ENCODE results near the gene CLCN4.

Gene CLCN4

DNA sequence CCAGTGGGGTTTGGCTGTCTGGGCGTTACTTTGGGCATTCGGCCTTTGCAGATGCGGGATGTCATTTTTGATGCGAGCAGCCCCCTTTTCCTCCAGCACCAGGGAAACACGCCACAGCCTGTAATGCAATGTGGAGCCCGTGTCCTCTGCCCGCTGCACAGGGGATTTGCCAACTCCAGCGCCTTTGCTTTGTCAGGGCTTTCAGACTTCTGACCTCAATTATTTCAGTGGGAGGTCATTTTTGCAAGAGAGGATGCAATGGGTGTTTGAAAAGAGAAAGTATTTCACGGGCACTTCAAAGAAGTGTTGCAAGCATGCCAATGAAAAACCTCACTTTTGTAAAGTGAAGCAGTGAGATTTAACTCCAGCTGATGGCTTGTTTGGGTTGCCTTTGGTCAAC lies 11.5 kb downstream of the CLCN4 start:
- Mint-ChIP-seq H3K27ac (no peak overlapping the region), H3K27me3 (peaks cover 3% of the 10 kb centered on the region), H3K9me3 (no peaks in the 10 kb centered on the region), H3K4me3 (no peak overlapping the region), H3K36me3 (ENCODE audit: low read depth) (no peaks in the 10 kb centered on the region), H3K4me1 (ENCODE audit: low read depth) (peaks cover 22% of the 10 kb centered on the region)

DNA sequence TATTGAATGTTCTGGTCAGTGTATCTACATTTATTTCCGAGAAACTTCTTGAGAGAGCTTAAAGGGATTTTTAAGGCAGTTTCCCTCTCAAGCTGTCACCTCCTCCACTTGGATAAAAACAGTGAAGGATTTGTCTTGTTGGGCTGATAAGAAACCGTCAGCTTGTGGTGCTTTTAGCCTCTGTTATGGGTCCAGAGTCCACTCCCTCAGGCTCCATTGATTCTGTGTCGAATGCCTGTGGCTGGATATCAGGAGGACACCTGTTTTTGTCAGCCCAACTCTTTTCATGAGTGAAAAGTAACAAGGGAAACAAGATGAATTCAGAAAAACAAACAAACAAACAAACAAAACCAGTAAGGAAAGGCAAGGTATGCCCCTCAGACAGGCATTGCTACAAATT lies 12.4 kb downstream of the CLCN4 start:
- H3K27me3 Mint-ChIP-seq, result peaks cover 3% of the 10 kb centered on the region
- H3K9me3 Mint-ChIP-seq, result no peaks in the 10 kb centered on the region
- no peaks in the 10 kb centered on the region for H3K36me3 Mint-ChIP-seq (ENCODE audit: low read depth)
- H3K4me1 Mint-ChIP-seq (ENCODE audit: low read depth), result peaks cover 22% of the 10 kb centered on the region
- no peak overlapping the region for H3K4me3 Mint-ChIP-seq
- no peak overlapping the region for H3K27ac Mint-ChIP-seq

DNA sequence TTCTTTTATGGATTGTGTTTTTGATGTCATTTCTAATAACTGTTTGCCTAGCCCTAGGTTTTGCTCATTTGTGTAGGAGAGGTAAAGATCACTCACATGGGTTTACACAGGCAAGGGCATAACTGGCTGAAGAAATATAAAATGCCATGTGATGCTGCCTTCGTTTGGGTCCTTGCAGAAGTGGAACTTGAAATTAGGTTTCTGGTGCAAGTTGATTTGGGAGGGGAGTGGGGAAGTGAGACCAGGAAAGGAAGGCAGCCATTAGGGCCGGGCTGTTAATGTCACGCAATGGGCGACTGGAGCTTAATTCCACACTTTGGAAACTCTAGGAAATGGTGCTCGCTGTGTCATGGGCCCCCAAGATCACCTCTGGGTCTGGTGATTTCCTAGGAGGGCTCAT lies 14.5 kb downstream of the CLCN4 start:
- H3K4me3 Mint-ChIP-seq, result no peak overlapping the region
- peaks cover 3% of the 10 kb centered on the region for H3K27me3 Mint-ChIP-seq
- H3K9me3 Mint-ChIP-seq, result no peaks in the 10 kb centered on the region
- H3K27ac Mint-ChIP-seq, result no peak overlapping the region
- H3K4me1 Mint-ChIP-seq (ENCODE audit: low read depth), result peaks cover 10% of the 10 kb centered on the region
- no peaks in the 10 kb centered on the region for H3K36me3 Mint-ChIP-seq (ENCODE audit: low read depth)

DNA sequence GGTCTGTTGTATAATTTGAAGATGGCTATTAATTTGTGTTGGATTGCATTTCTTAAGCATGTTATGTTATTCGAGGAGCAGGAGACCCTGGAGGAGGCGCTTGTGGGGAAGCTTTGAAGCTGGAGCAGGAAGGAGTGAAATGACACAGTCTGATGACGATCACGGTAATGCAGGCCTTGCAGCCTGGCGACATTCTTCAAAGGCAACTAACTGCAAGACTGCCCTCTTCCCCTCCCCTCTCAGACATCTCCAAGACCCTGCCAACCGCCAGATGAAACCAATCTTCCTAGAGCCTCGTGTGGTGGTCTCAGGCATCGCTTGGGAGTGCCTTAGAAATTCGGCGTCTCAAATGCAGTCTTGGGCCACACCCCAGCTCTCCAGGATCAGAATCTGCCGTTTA lies 16.1 kb downstream of the CLCN4 start:
- Mint-ChIP-seq H3K27me3 (peaks cover 13% of the 10 kb centered on the region), H3K27ac (no peak overlapping the region), H3K4me1 (ENCODE audit: low read depth) (peaks cover 5% of the 10 kb centered on the region), H3K36me3 (ENCODE audit: low read depth) (no peaks in the 10 kb centered on the region), H3K9me3 (no peaks in the 10 kb centered on the region), H3K4me3 (no peak overlapping the region)

DNA sequence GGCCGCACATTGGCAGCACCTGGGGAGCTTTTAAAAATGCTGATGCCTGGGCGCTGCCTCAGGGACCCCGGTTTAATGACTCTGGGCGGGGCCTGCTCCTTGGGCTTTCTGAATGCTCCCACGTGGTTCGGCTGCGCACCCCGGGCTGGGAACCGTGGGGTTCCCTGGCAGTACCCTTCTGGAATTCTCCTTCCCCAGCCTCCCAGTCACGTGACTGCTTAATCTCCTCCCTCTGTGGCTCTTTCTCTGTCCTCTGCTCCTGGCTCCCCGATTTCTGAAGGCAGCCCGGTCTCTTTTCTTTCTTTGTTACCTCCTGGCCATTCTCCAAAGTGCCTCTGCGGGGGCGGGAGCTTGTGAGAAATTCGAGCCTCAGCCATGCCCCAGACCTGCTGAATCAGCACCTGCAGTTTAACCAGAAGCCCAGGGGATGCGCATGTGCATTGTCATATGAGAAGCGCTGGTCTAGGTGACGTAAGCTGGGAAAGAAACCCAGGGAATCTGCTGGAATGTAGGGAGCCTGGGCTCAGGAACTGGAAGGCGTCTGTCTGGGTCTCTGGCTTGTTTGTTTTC lies 16.6 kb downstream of the CLCN4 start:
- no peak overlapping the region for H3K4me3 Mint-ChIP-seq
- peaks cover 13% of the 10 kb centered on the region for H3K27me3 Mint-ChIP-seq
- no peak overlapping the region for H3K27ac Mint-ChIP-seq
- peaks cover 5% of the 10 kb centered on the region for H3K4me1 Mint-ChIP-seq (ENCODE audit: low read depth)
- no peaks in the 10 kb centered on the region for H3K36me3 Mint-ChIP-seq (ENCODE audit: low read depth)
- H3K9me3 Mint-ChIP-seq, result no peaks in the 10 kb centered on the region

DNA sequence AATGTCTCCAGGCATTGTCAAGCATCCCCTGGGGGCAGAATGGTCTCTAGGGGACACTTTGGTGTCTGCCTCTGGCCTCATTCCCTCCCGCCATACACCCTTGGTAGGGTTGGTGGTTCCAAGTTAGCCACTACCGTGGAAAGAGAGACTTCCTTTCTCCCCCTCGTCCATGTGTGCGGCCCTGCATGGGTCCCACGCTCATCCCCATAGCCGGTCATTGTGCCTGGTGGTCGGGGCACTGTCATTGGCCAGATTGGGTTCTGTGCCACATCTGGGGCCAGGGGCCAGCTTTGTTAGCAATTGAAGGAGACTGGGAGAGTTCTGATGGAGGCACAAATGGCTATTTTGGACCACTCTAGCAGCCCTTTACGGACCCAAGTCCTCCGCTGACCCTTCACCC lies 17.3 kb downstream of the CLCN4 start:
- Mint-ChIP-seq H3K27me3 (peaks cover 13% of the 10 kb centered on the region), H3K27ac (no peak overlapping the region), H3K4me1 (ENCODE audit: low read depth) (peaks cover 5% of the 10 kb centered on the region), H3K36me3 (ENCODE audit: low read depth) (no peaks in the 10 kb centered on the region), H3K4me3 (no peak overlapping the region), H3K9me3 (no peaks in the 10 kb centered on the region)

DNA sequence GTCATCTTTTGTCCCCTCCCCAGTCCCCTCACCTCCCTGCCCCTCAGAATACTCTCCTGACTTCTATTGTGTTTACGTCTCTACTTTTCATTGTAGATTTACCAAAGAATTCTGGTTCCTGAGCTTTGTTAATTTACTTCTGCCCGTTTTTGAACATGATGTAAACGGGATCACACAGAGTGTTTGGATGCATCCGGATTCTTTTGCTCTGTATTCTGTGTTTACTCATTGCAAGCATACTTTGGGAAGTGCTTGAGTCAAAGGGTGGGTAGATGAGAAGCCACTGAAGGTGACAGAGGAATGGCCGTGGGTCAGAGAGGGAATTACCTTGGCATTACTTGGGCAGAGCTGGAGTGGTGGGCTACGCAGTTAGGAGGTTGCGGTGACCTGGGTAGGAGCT lies 18.0 kb downstream of the CLCN4 start:
- Mint-ChIP-seq H3K4me3 (no peak overlapping the region), H3K4me1 (ENCODE audit: low read depth) (peaks cover 5% of the 10 kb centered on the region), H3K27ac (peak overlapping the region; percentile 40), H3K27me3 (peaks cover 13% of the 10 kb centered on the region), H3K36me3 (ENCODE audit: low read depth) (no peaks in the 10 kb centered on the region), H3K9me3 (no peaks in the 10 kb centered on the region)

DNA sequence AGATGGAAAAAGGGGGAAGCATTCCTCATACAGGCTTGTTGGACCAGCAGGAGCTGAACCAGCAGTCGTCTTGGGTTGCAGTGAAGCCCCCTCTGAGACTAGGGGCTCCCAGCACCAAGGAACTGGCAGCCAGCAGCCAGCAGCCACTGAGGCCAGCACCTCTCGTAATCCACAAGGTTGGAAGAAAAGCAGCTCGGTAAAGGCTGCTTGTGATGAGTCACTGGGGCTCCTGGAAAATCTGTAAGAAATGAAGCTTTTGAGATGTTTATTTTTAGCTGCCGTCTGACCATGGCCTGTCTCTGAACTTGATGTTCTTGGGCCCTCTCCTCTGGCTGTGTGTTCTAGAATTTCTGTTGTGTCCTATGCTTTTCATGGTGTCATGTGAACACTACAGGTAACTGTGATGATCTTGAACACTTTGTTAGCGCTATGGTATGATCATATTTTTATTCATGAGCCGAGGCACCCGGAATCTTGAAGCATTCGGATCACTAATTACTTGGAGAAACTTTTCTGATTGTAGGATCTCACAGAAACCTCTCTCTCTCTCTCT lies 18.6 kb downstream of the CLCN4 start:
- H3K9me3 Mint-ChIP-seq, result no peaks in the 10 kb centered on the region
- no peak overlapping the region for H3K4me3 Mint-ChIP-seq
- H3K27ac Mint-ChIP-seq, result no peak overlapping the region
- H3K4me1 Mint-ChIP-seq (ENCODE audit: low read depth), result peaks cover 5% of the 10 kb centered on the region
- no peaks in the 10 kb centered on the region for H3K36me3 Mint-ChIP-seq (ENCODE audit: low read depth)
- H3K27me3 Mint-ChIP-seq, result peaks cover 13% of the 10 kb centered on the region

DNA sequence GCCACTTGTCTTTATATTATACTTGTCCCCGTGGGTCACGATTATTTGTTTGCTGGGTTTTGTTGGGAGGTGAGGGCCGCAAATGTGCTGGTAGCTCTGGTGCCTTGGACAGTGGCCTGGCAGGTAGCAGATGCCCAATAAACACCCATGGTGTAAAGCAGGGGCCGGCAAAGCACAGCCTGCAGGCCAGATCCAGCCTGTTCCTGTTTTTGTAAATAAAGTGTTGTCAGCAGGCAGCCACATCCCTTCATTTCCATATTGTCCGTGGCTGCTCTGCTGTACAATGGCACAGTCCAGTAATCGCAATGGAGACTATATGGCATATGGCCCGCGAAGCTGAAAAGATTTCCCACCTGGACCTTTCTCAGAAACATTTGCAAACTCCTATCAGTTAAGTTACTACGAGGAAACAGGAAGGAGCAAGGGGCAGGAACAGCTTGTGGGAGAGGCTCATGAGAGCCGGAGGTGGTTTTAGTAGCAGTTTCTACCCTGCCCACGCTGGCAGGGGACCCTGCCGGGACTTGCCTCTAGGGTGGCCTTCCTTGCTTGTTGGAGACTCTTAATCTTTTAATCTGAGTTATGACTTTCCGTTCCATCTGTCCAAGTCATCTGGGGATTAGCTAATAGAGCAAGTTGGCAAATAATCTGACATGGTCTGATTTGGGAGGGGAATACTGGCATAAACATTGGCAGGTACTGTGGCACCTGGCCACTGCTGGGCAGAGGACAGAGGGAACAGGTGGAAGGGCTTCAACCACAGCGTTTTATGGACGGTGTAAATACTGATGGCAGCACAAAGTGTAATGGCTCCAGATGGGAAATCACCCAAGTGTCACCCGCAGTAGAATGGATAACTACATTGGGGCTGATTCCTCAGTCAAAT lies 19.6 kb downstream of the CLCN4 start:
- H3K27me3 Mint-ChIP-seq, result peaks cover 13% of the 10 kb centered on the region
- no peaks in the 10 kb centered on the region for H3K36me3 Mint-ChIP-seq (ENCODE audit: low read depth)
- H3K9me3 Mint-ChIP-seq, result no peaks in the 10 kb centered on the region
- H3K27ac Mint-ChIP-seq, result no peak overlapping the region
- peaks cover 5% of the 10 kb centered on the region for H3K4me1 Mint-ChIP-seq (ENCODE audit: low read depth)
- no peak overlapping the region for H3K4me3 Mint-ChIP-seq

DNA sequence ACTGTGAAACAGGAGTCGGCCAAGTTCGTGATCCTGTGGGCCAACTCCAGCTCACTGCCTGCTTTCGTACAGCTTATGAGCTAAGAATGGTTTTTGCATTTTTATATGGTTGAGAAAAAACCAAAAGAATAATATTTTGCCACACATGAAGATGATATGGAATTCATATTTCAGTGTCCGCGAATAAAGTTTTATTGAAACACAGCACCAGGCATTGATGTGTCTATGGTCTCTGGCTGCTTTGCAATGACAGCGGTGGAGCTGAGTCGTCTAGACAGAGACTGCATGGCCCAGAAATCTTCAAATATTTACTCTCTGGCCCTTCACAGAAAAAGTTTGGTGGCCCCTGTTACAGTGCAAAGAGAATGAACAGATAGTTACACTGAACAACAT lies 20.2 kb downstream of the CLCN4 start:
- Mint-ChIP-seq H3K27ac (no peak overlapping the region), H3K9me3 (no peaks in the 10 kb centered on the region), H3K4me1 (ENCODE audit: low read depth) (peaks cover 5% of the 10 kb centered on the region), H3K36me3 (ENCODE audit: low read depth) (no peaks in the 10 kb centered on the region), H3K27me3 (peaks cover 13% of the 10 kb centered on the region), H3K4me3 (no peak overlapping the region)

DNA sequence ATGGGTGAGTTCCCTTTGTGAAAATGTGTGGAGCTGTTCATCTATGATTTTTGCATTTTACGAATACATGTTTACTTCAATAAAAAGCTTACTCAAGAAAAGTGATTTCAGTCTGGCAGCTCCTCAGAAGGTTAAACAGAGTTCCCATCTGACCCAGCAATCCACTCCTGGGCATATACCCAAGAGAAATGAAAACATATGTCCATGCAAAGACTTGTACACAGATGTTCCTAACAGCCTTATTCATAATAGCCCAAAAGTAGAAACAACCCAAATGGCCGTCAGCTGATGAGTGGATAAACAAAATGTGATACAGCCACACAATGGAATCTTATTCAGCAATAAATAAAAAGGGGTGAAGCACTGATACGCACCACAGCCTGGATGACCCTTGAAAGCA lies 20.8 kb downstream of the CLCN4 start:
- H3K4me1 Mint-ChIP-seq (ENCODE audit: low read depth), result peaks cover 5% of the 10 kb centered on the region
- H3K9me3 Mint-ChIP-seq, result no peaks in the 10 kb centered on the region

DNA sequence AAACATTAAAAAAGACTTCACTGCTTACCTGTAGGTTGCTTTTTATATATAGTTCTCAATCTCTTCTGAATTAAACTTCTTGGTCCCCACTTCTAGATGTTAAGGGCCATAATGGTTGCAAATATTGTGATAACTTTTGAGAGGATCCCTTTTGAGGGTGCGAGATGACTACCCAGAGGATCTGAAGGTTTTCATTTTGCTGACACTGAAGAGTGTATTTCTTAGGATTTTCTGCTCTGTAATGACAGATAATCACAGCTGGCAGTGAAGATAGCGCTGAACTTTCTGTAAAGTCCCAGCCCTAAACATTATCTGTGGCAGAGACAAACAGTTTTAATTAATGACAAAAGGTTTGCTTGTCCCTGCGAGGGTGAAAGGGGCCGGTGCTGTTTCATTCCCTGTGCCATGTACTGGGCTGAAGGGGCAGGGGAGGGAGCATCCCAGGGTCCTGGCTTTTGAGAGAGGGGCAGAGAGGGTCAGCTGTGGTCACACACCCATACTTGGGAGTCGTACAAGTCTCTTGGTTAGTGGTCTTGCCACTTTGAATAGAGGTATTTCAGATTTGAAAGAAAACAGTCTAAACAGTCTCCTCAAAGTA lies 22.2 kb downstream of the CLCN4 start:
- H3K27ac Mint-ChIP-seq, result no peak overlapping the region
- H3K4me1 Mint-ChIP-seq (ENCODE audit: low read depth), result peaks cover 5% of the 10 kb centered on the region
- peaks cover 13% of the 10 kb centered on the region for H3K27me3 Mint-ChIP-seq
- no peaks in the 10 kb centered on the region for H3K9me3 Mint-ChIP-seq
- no peak overlapping the region for H3K4me3 Mint-ChIP-seq
- no peaks in the 10 kb centered on the region for H3K36me3 Mint-ChIP-seq (ENCODE audit: low read depth)

More for the DNA sequence above, 20.8 kb downstream of the CLCN4 start:
- Mint-ChIP-seq H3K4me3 (no peak overlapping the region), H3K27me3 (peaks cover 10% of the 10 kb centered on the region), H3K36me3 (ENCODE audit: low read depth) (no peaks in the 10 kb centered on the region), H3K27ac (no peak overlapping the region)

DNA sequence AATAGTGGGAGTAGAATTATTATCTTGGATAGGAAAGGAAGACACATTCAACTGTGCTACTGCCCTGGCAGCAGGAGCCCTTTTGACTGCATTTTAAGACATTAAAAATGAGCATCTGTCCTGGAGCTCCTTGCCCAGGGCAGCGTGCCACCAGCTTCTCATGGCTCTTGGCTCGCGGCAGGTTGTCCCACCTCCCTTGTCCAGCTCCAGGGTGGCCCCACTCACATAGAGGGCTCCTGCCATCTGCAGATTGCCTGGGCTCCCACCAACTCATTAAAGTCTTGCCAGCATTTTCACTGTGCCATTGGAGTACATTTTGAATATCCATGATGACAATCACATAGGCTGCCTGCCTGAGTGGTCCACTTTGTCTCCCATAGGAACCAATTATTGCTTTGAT lies 27.0 kb downstream of the CLCN4 start:
- no peak overlapping the region for H3K27ac Mint-ChIP-seq
- H3K4me1 Mint-ChIP-seq (ENCODE audit: low read depth), result no peaks in the 10 kb centered on the region
- no peak overlapping the region for H3K4me3 Mint-ChIP-seq
- H3K27me3 Mint-ChIP-seq, result peaks cover 3% of the 10 kb centered on the region
- no peaks in the 10 kb centered on the region for H3K9me3 Mint-ChIP-seq
- H3K36me3 Mint-ChIP-seq (ENCODE audit: low read depth), result no peaks in the 10 kb centered on the region

DNA sequence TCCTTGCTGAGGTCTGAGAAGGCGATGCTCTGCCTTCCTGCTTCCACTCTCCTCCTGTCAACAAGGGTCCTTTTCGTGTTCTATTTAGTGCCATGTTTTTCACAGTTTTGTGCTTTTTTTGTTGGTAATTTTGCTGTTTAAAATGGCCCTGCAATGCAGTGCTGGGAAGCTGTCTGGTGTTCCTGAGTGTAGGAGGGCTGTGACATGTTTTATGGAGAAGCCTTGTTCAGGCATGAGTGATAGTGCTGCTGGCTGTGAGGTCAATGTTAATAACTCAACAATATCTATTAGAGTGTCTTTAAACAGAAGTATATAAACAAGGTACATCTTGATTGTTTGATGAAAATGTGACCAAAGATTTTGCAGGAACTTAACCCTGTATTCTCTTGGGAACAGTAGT lies 27.6 kb downstream of the CLCN4 start:
- Mint-ChIP-seq H3K9me3 (no peaks in the 10 kb centered on the region), H3K27ac (no peak overlapping the region), H3K27me3 (peaks cover 3% of the 10 kb centered on the region), H3K4me3 (no peak overlapping the region), H3K4me1 (ENCODE audit: low read depth) (no peaks in the 10 kb centered on the region), H3K36me3 (ENCODE audit: low read depth) (no peaks in the 10 kb centered on the region)

DNA sequence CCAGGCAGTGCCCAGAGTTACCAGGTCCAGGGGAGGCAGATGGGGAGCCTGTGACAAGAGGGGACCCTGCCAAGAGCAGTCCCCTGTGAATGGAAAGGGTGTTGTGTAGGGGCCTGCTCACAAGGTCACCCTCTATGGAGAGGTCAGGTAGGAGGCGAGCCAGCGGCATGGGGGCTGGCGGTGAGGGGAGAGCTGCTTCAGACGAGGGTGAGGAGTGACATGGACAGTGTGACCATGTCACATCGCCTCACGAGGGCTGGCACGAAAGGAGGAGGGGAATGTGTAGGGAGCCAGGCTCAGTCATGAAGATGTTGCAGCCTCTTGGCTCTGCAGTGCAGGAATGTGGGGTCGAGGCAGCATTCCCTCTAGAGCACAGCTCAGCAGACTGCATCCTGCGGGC lies 29.6 kb downstream of the CLCN4 start:
- Mint-ChIP-seq H3K36me3 (ENCODE audit: low read depth) (no peaks in the 10 kb centered on the region), H3K27me3 (peaks cover 3% of the 10 kb centered on the region), H3K4me3 (no peak overlapping the region), H3K4me1 (ENCODE audit: low read depth) (peaks cover 4% of the 10 kb centered on the region), H3K9me3 (no peaks in the 10 kb centered on the region), H3K27ac (no peak overlapping the region)

Data from stimulated activated naive CD8-positive, alpha-beta T cell treated with anti-CD3 and anti-CD28 coated beads, Interleukin-15, Interleukin-2, amounts not matched to agents 100 ng/mL and 50 ng/mL, for 24 hours (primary cell).